ENCODE data around the gene ANKRD44.

The ANKRD44 gene

DNA sequence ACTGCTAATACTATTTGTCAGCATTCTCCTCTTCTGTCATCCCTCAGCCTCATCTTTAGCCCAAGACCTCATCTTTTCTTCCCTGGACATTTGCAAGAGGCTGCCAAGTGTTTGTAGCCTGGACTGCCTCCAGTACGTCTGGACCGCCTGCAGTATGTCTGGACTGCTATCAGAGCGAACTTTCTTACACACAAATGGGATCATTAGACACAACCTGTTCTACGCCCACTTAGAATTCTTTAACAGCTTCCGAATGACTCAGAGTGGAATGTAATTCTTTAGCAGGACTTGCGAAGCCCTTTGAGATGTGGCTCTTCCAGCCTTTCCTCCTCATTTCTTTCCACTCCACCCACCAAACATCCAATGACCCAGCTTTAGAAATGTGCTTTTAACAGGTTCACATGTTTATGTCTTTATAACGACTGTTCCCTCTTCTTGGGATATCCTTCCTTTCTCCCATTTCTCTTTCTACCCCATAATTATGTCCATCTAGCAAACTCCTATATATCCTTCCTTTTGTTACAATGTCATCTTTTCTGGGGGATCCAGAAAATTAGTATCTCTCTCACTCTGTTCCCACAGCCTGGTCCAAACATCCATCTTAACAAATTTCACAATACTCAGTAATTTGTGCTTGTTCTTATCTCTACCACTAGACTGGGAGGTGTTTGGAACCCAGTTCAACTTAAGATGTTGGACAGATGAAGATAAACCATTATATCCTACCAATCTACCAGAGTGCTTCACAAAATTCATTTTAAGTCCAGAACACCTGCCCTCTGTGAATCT is 212.8 kb downstream of the ANKRD44 start:
- Histone ChIP-seq H3K79me2 (ENCODE audit: control insufficient read depth, insufficient read depth, low read length, poor library complexity) (no peaks in the 10 kb centered on the region), H3K27ac (ENCODE audit: low read depth, low read length) (peak overlapping the region; percentile 80), H3K14ac (ENCODE audit: low read length) (no peak overlapping the region), H2AK5ac (ENCODE audit: low read length) (no peak overlapping the region), H3K4me1 (ENCODE audit: control insufficient read depth in 1 of 2, insufficient read depth in 2 of 2, low read length in 2 of 2) (peaks cover 3 to 11% of the 10 kb centered on the region in 2 experiments), H3K9ac (ENCODE audit: low read length) (no peak overlapping the region), H2BK5ac (ENCODE audit: low read depth, low read length, poor library complexity) (no peak overlapping the region), H3K4ac (ENCODE audit: low read depth, low read length) (no peak overlapping the region), H4K8ac (ENCODE audit: low read depth, low read length) (no peak overlapping the region), H4K91ac (ENCODE audit: low read depth, low read length) (no peak overlapping the region), H3K27me3 (ENCODE audit: insufficient read depth, low read length) (no peaks in the 10 kb centered on the region), H2AFZ (ENCODE audit: insufficient read depth, low read length, poor library complexity) (no peak overlapping the region), H3K9me3 (ENCODE audit: insufficient read depth, low read depth, low read length) (no peaks in the 10 kb centered on the region), H3K4me3 (ENCODE audit: low read depth, low read length) (no peak overlapping the region), H3K23ac (ENCODE audit: low read length) (no peak overlapping the region), H2BK12ac (ENCODE audit: low read length) (no peak overlapping the region), H3K4me2 (ENCODE audit: low read length) (peak overlapping the region; percentile 10), H3K36me3 (ENCODE audit: control insufficient read depth in 1 of 2, insufficient read depth in 2 of 2, low read length in 2 of 2) (no peaks in the 10 kb centered on the region), H3K18ac (ENCODE audit: low read length) (no peak overlapping the region), H2BK120ac (ENCODE audit: insufficient read depth, low read length, poor library complexity) (no peak overlapping the region), H4K12ac (ENCODE audit: low read depth, low read length) (no peak overlapping the region), H3K79me1 (ENCODE audit: low read length) (peaks cover 5% of the 10 kb centered on the region)
- no CpG with 5 or more reads among the region's 7 CpGs for WGBS (ENCODE audit: extremely low coverage, insufficient coverage, insufficient read length)
- peak; percentile 87 to 98 for DNase-seq

DNA sequence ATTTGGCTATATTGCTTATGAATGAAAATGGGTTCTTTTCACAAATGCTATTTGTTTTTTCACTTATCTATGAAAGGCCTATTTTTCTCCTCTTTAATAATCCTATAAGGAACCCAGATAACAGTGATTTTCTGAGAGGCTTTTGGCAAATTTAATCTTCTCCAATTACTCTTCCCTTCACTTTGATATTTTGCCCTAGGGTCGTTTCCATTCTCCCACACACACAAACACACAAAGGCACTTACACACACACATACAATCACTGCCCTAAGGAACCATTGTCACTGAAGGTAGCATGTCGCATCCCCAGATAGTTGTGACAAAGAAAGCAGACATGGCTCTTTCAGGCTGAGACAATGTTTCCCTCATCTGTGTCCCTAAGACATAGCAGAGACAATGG is 213.9 kb downstream of the ANKRD44 start:
- Histone ChIP-seq H3K23ac (ENCODE audit: low read length) (no peak overlapping the region), H3K4me3 (ENCODE audit: low read depth, low read length) (no peak overlapping the region), H3K4me1 (ENCODE audit: control insufficient read depth in 1 of 2, insufficient read depth in 2 of 2, low read length in 2 of 2) (peaks cover 3 to 11% of the 10 kb centered on the region in 2 experiments), H4K12ac (ENCODE audit: low read depth, low read length) (no peak overlapping the region), H2AK5ac (ENCODE audit: low read length) (peak overlapping the region; percentile 64), H2BK120ac (ENCODE audit: insufficient read depth, low read length, poor library complexity) (peak overlapping the region; percentile 87), H2BK12ac (ENCODE audit: low read length) (peak overlapping the region; percentile 89), H4K8ac (ENCODE audit: low read depth, low read length) (no peak overlapping the region), H3K27ac (ENCODE audit: low read depth, low read length) (peak overlapping the region; percentile 21), H2AFZ (ENCODE audit: insufficient read depth, low read length, poor library complexity) (no peak overlapping the region), H3K79me1 (ENCODE audit: low read length) (peaks cover 6% of the 10 kb centered on the region), H3K36me3 (ENCODE audit: control insufficient read depth in 1 of 2, insufficient read depth in 2 of 2, low read length in 2 of 2) (no peaks in the 10 kb centered on the region), H3K9ac (ENCODE audit: low read length) (no peak overlapping the region), H3K9me3 (ENCODE audit: insufficient read depth, low read depth, low read length) (no peaks in the 10 kb centered on the region), H3K79me2 (ENCODE audit: control insufficient read depth, insufficient read depth, low read length, poor library complexity) (no peaks in the 10 kb centered on the region), H3K27me3 (ENCODE audit: insufficient read depth, low read length) (no peaks in the 10 kb centered on the region), H3K4me2 (ENCODE audit: low read length) (no peak overlapping the region), H2BK5ac (ENCODE audit: low read depth, low read length, poor library complexity) (peak overlapping the region; percentile 57), H3K14ac (ENCODE audit: low read length) (peak overlapping the region; percentile 44), H3K4ac (ENCODE audit: low read depth, low read length) (no peak overlapping the region), H4K91ac (ENCODE audit: low read depth, low read length) (peak overlapping the region; percentile 28), H3K18ac (ENCODE audit: low read length) (no peak overlapping the region)
- no CpG with 5 or more reads among the region's 2 CpGs for WGBS (ENCODE audit: extremely low coverage, insufficient coverage, insufficient read length)
- no peak for DNase-seq

DNA sequence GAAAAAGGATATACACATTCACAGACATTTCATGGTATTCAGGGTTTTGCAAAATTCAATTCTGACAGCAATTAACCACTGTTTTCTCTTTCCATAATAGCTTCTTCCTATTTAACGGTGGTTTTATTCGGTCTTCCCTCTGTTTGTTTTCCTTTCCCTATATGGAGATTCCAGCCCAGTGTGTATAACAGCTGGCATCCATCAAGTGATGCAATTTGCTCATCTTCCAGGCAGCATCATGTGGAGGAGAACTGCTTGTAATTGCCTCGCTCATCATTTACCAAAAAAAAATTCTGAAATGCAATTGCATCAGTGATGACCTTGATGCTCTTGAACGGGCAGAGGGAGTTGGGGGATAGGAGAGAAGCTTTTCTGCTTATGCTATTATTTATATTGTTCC is 218.1 kb downstream of the ANKRD44 start:
- DNase-seq = no peak
- no peaks in the 10 kb centered on the region for H3K9me3 ChIP-seq (ENCODE audit: insufficient read depth, low read depth, low read length)
- no CpG with 5 or more reads among the region's 4 CpGs for WGBS (ENCODE audit: extremely low coverage, insufficient coverage, insufficient read length)

DNA sequence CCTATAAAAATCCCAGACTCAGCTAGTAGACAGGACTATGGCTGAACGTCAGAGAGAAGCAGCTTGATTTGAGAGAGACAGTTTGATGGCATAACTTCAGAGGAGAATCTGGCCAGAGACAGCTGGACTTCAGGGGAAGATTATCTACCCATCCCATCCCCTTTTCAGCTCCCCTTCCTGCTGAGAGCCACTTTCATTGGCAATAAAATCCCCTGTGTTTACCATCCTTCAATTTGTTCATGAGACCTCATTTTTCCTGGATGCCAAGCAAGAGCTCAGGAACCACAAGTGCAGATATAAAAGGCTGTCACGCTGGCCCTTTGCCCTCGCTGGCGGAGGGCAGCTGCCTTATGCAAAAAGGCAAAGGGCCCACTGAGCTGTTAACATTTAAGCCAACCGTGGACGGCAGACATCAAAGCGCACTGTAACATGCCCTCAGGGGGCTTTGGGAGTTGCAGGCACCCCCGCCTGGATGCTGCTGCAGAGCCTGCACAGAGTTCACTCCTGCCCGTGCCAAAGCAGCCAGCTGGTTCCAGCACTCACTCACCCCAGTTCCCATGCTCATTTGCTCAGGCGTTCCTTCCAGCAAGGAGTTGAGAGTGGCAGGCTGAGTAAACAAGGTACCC is 219.7 kb downstream of the ANKRD44 start:
- no peak overlapping the region for H3K23ac ChIP-seq (ENCODE audit: low read length)
- no peak overlapping the region for H2AFZ ChIP-seq (ENCODE audit: insufficient read depth, low read length, poor library complexity)
- peak overlapping the region; percentile 38 for H2BK120ac ChIP-seq (ENCODE audit: insufficient read depth, low read length, poor library complexity)
- H3K27me3 ChIP-seq (ENCODE audit: insufficient read depth, low read length) = no peaks in the 10 kb centered on the region
- no CpG with 5 or more reads among the region's 10 CpGs for WGBS (ENCODE audit: extremely low coverage, insufficient coverage, insufficient read length)
- H4K8ac ChIP-seq (ENCODE audit: low read depth, low read length) = peak overlapping the region; percentile 8
- peak overlapping the region; percentile 69 for H2BK12ac ChIP-seq (ENCODE audit: low read length)
- H3K4ac ChIP-seq (ENCODE audit: low read depth, low read length) = no peak overlapping the region
- no peak overlapping the region for H3K9ac ChIP-seq (ENCODE audit: low read length)
- H3K4me1 ChIP-seq (ENCODE audit: control insufficient read depth in 1 of 2, insufficient read depth in 2 of 2, low read length in 2 of 2) = peaks cover 9 to 19% of the 10 kb centered on the region in 2 experiments
- no peaks in the 10 kb centered on the region for H3K9me3 ChIP-seq (ENCODE audit: insufficient read depth, low read depth, low read length)
- H3K14ac ChIP-seq (ENCODE audit: low read length) = no peak overlapping the region
- H4K91ac ChIP-seq (ENCODE audit: low read depth, low read length) = no peak overlapping the region
- peak overlapping the region; percentile 53 for H2BK5ac ChIP-seq (ENCODE audit: low read depth, low read length, poor library complexity)
- peaks cover 4% of the 10 kb centered on the region for H3K79me1 ChIP-seq (ENCODE audit: low read length)
- no peaks in the 10 kb centered on the region for H3K79me2 ChIP-seq (ENCODE audit: control insufficient read depth, insufficient read depth, low read length, poor library complexity)
- no peak overlapping the region for H3K4me3 ChIP-seq (ENCODE audit: low read depth, low read length)
- H3K4me2 ChIP-seq (ENCODE audit: low read length) = no peak overlapping the region
- H4K12ac ChIP-seq (ENCODE audit: low read depth, low read length) = no peak overlapping the region
- DNase-seq = no peak
- peak overlapping the region; percentile 23 for H2AK5ac ChIP-seq (ENCODE audit: low read length)
- H3K36me3 ChIP-seq (ENCODE audit: control insufficient read depth in 1 of 2, insufficient read depth in 2 of 2, low read length in 2 of 2) = no peaks in the 10 kb centered on the region
- no peak overlapping the region for H3K18ac ChIP-seq (ENCODE audit: low read length)
- H3K27ac ChIP-seq (ENCODE audit: low read depth, low read length) = no peak overlapping the region

More for the DNA sequence above, 218.1 kb downstream of the ANKRD44 start:
- Histone ChIP-seq H3K79me1 (ENCODE audit: low read length) (peaks cover 5% of the 10 kb centered on the region), H3K4me3 (ENCODE audit: low read depth, low read length) (no peak overlapping the region), H4K8ac (ENCODE audit: low read depth, low read length) (no peak overlapping the region), H2AFZ (ENCODE audit: insufficient read depth, low read length, poor library complexity) (no peak overlapping the region), H2BK5ac (ENCODE audit: low read depth, low read length, poor library complexity) (no peak overlapping the region), H2BK12ac (ENCODE audit: low read length) (no peak overlapping the region), H3K9ac (ENCODE audit: low read length) (no peak overlapping the region), H3K4me1 (ENCODE audit: control insufficient read depth in 1 of 2, insufficient read depth in 2 of 2, low read length in 2 of 2) (peaks cover 12 to 21% of the 10 kb centered on the region in 2 experiments), H3K27me3 (ENCODE audit: insufficient read depth, low read length) (no peaks in the 10 kb centered on the region), H3K79me2 (ENCODE audit: control insufficient read depth, insufficient read depth, low read length, poor library complexity) (no peaks in the 10 kb centered on the region), H3K4me2 (ENCODE audit: low read length) (no peak overlapping the region), H4K91ac (ENCODE audit: low read depth, low read length) (no peak overlapping the region), H3K18ac (ENCODE audit: low read length) (no peak overlapping the region), H3K36me3 (ENCODE audit: control insufficient read depth in 1 of 2, insufficient read depth in 2 of 2, low read length in 2 of 2) (no peaks in the 10 kb centered on the region), H3K27ac (ENCODE audit: low read depth, low read length) (no peak overlapping the region), H3K4ac (ENCODE audit: low read depth, low read length) (no peak overlapping the region), H3K14ac (ENCODE audit: low read length) (no peak overlapping the region), H2BK120ac (ENCODE audit: insufficient read depth, low read length, poor library complexity) (no peak overlapping the region), H3K23ac (ENCODE audit: low read length) (no peak overlapping the region), H2AK5ac (ENCODE audit: low read length) (no peak overlapping the region), H4K12ac (ENCODE audit: low read depth, low read length) (no peak overlapping the region)

All from trophoblast cell (in vitro differentiated cells and primary cell).